ENCODE data around the gene PPP4R2. TPM values are rescaled to one million over a fixed set of nuclear protein-coding genes. Genes with fewer than 3 reads are reported as not detected.
A peak's percentile ranks its signal among the peaks of the same experiment; 100 is the strongest.

The PPP4R2 gene
- polyA plus RNA-seq, 1 donor = 50.8 TPM

GRCh38 chr3:73070675-73071575 is 74.3 kb downstream of the PPP4R2 start:
- DNase-seq = no peak

DNA sequence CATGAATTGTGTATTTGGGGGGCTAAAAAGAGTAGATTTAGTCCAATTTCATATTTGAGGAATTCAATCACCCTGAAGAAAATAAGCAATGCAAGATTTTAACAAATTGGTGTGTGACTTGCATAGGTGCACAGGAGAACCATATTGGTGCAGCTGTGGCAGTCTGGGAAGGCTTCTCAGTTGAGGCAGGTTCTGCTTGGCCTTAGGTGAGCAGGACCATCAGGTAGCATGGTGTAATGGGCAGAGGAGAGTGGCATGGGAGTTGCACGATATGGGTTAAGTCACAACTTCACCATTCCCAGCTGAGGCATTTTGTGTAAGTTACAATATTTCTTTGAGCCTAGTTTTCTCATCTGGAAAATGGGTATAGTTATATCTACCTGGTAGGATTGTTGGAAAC is 75.3 kb downstream of the PPP4R2 start:
- no peak for DNase-seq

DNA sequence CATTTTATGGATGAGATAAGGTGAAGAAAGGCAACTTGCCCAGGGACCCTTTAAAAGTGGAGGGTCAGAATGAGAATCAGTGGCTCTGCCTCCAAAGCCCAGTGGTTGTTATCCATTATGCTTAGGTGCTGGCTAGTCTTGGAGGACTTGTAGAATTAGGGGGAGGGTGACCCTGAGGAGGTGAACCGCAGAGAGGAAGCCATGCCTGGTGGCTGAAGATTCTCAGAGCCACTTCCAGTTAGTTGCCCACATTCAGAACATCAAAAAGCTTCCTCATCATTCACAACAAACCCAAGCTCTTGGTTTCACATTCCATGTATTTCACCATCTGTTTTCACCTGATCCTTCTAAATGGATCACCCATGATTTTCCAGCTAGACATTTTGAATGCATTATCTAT is 76.0 kb downstream of the PPP4R2 start:
- DNase-seq = no peak

DNA sequence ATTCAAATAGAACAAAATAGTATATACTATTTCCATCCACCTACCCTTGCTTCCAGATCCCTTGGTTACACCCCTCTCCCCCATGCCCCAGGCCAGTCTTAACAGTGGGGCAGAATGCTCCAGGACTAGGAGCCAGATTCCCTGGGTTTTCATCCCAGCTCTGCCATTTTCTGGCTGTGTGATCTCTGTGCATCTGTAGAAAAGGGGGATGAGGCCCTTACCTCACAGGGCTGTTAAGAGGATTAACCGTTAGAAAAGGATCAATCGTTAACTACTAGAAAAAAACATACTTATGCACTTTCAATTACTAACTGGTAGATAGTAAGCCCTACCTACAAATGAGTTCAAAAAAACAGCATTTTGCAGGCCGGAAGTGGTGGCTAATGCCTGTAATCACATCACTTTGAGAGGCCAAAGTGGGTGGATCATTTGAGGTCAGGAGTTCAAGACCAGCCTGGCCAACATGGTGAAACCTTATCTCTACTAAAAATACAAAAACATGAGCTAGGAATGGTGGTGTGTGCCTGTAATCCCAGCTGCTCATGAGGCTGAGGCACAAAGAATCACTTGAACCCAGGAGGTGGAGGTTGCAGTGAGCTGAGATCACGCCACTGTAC is 76.6 kb downstream of the PPP4R2 start:
- DNase-seq = no peak

- no peak for DNase-seq
Measured at GRCh38 chr3:73074781-73075180, 78.2 kb downstream of the PPP4R2 start.

GRCh38 chr3:73080216-73080966 is 83.8 kb downstream of the PPP4R2 start:
- no peak for DNase-seq

- DNase-seq = no peak
Measured at GRCh38 chr3:73081140-73081539, 84.5 kb downstream of the PPP4R2 start.

- no peak for DNase-seq
Measured at GRCh38 chr3:73084170-73084569, 87.6 kb downstream of the PPP4R2 start.

- peak; percentile 53 for DNase-seq
Measured at GRCh38 chr3:73086071-73086494, 89.5 kb downstream of the PPP4R2 start.

GRCh38 chr3:73094129-73094528 is 97.5 kb downstream of the PPP4R2 start:
- no peak for DNase-seq

DNA sequence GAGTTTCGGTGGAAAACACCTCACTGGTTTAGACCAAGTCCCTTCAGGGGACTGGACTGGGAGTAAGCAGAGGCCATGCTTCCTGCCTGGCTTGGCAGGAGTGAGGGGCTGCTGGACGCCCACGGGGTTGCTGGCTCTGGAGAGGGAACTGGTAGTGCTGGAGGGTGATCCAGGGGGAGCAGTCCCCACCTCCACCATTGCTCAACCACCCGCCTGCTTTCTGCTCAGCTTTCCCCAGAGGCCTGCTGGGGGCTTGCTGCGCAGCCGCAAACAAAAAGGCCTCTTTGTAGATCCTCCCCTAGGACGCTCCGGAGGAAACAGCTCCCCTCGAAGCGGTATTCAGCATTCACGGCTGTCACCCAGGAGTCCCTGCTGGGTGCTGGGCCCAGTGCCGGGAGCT is 98.3 kb downstream of the PPP4R2 start:
- no peak for DNase-seq

DNA sequence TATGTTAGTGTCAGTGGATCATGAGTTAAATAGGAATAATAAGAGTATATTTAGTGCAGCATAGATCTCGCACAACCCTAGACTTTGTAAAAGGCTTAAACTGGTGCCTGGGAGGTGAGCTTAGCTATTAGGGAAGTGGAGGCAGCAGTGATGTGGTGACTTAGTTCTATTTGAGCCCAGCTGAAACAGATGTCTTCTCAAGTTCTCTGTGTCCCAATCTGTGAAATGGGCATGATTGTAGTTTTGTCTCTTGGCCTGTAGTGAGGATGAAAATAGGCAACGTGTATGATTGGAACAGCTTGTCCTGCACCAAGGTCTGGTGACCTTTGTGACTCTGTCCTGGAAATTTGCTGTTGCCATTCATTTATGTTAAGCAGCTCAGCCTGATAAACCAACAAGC is 99.6 kb downstream of the PPP4R2 start:
- no peak for DNase-seq

- no peak for DNase-seq
Measured at GRCh38 chr3:73098026-73098425, 101.4 kb downstream of the PPP4R2 start.

GRCh38 chr3:73098873-73099272 is 102.3 kb downstream of the PPP4R2 start:
- no peak for DNase-seq

DNA sequence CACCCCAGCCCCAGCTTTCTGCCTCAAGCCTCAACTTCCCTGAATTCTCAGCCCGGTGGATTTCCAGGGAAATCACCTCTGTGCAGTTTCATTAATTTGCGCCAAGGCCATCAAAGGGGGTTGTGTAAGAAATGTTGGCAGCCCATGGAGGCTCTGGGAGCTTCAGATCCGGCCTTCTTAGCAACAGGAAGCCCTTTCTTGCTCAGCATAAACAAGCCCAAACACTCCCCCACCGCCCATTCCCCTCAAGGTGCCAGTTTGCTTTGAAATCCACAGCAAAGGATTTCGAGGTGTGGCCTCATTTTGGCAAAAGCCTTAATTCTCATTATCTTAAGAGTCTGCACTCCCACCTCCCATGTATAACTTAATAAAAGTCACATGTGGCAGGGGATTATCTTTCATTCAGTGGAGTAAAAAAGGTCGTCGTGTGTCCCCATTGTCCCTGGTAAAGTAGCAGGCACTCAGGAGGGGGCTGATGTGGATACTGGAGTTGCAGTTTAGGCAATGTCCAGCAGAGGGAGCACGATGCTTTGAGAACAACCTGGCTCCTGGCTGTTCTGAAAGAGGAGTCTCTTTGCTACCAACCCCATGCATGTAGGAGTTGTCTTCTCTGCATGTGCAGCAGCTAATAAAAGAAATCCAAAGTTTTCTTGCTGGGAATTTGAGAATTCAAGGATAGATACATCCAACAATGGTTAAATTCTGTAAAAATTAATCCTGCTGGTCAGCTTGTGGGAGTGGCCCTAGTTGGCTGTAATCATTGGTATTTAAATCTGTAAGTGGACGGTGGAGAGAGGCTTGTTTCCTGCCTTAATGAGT is 104.3 kb downstream of the PPP4R2 start:
- peak; percentile 87 for DNase-seq

- DNase-seq = no peak
Measured at GRCh38 chr3:73101881-73102280, 105.3 kb downstream of the PPP4R2 start.

- DNase-seq = no peak
Measured at GRCh38 chr3:73107215-73107614, 110.6 kb downstream of the PPP4R2 start.

GRCh38 chr3:73107676-73108187 is 111.1 kb downstream of the PPP4R2 start:
- no peak for DNase-seq

- no peak for DNase-seq
Measured at GRCh38 chr3:73108750-73109149, 112.1 kb downstream of the PPP4R2 start.

- no peak for DNase-seq
Measured at GRCh38 chr3:73110530-73110929, 113.9 kb downstream of the PPP4R2 start.

GRCh38 chr3:73114711-73115110 is 118.1 kb downstream of the PPP4R2 start:
- DNase-seq = no peak

DNA sequence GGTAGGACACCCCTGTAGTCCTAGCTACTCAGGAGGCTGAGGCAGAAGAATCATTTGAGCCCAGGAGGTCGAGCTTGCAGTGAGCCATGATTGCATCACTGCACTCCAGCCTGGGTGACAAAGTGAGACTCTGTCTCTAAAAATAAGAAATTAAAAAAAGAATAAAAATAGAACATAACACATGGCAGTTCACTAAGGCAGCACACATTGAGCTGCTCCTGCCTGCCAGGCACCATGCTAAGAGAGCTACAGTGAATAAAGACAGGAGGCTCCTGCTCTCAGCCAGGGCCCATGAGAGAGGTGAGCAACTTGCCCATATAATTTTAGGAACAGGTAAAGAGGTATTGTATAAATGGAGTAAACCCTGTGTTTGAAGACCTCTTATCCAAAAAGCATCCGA is 119.2 kb downstream of the PPP4R2 start:
- DNase-seq = no peak

Measured in hindlimb muscle (tissue), 1 donor.